Bronchial epithelial cell (primary cell): Measurements from ENCODE around the gene CMKLR1. TPM values are rescaled to one million over a fixed set of nuclear protein-coding genes. Genes with fewer than 3 reads are reported as not detected.

Source experiments
- DNase-seq: peaks from one replicate; pipeline ENCODE4 v3.0.0-alpha.2; 2010; ENCODE audit warnings: low read depth
- FAIRE-seq: peaks from 2 replicates; lab custom pipeline; 2011; peaks lifted over from hg19 to GRCh38; lab: Jason Lieb, UNC
- H3K27me3 ChIP-seq: 2 replicates; pipeline ENCODE4 v1.5.1; 2011; ENCODE audit warnings: low read length; ENCODE audit not compliant: control insufficient read depth, insufficient read depth
- H3K36me3 ChIP-seq: 2 replicates; pipeline ENCODE4 v1.5.1; 2011; ENCODE audit warnings: low read length; ENCODE audit not compliant: control insufficient read depth, insufficient read depth
- H3K4me3 ChIP-seq: 2 replicates; pipeline ENCODE4 v1.5.1; 2011; ENCODE audit warnings: mild to moderate bottlenecking, low read depth, low read length, control low read depth
- total RNA-seq: library from RNA; depleted of rRNA; stranded (reverse); fragments of >200 nt; gene quantifications from 2 replicates; pipeline ENCODE4 v1.2.1, GENCODE V29; 2014
- TF ChIP-seq, protein P1 (sequence below): IDR thresholded peaks from 2 replicates; pipeline ENCODE4 v1.5.1; 2011; ENCODE audit warnings: mild to moderate bottlenecking, moderate library complexity, low read length, control low read depth, inconsistent platforms; ENCODE audit not compliant: insufficient read depth, severe bottlenecking

CMKLR1 gene
- total RNA-seq, 1 donor from 2014 or later = not detected

DNA sequence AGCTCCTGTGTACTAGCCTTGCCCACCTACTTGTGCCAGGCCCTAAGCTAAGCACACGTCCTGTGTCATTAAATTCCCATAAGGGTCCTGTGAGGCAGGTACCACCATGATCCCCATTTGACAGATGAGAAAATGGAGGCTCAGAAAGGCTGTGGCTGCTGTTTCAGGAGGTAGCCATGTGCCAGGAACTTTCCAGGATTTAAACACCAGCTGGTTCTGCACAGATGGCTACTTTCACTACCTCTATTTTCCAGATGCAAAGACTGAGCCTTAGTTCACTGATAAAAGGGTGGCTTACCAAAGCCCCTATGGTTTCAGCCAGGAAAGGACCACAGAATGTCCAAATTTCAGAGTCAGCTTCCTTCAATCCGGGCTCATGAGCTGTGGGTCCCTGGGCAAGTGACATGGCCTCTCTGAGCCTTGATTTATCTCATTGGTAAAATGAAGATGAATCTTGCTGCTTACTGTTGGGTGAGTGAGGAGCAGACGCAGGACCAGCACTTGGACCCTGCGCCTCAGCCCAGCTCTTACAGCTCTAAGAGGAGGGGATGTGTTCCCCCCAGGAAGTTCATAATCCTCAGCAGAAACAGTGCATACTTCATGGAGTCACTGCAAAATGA is 23.5 kb downstream of the CMKLR1 start:
- no peaks in the 10 kb centered on the region for H3K27me3 ChIP-seq
- DNase-seq (no peak), FAIRE-seq (no peak)
- H3K4me3 ChIP-seq = no peak overlapping the region
- TF ChIP-seq, protein P1, sequence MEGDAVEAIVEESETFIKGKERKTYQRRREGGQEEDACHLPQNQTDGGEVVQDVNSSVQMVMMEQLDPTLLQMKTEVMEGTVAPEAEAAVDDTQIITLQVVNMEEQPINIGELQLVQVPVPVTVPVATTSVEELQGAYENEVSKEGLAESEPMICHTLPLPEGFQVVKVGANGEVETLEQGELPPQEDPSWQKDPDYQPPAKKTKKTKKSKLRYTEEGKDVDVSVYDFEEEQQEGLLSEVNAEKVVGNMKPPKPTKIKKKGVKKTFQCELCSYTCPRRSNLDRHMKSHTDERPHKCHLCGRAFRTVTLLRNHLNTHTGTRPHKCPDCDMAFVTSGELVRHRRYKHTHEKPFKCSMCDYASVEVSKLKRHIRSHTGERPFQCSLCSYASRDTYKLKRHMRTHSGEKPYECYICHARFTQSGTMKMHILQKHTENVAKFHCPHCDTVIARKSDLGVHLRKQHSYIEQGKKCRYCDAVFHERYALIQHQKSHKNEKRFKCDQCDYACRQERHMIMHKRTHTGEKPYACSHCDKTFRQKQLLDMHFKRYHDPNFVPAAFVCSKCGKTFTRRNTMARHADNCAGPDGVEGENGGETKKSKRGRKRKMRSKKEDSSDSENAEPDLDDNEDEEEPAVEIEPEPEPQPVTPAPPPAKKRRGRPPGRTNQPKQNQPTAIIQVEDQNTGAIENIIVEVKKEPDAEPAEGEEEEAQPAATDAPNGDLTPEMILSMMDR = no peak
- H3K36me3 ChIP-seq = no peaks in the 10 kb centered on the region

DNA sequence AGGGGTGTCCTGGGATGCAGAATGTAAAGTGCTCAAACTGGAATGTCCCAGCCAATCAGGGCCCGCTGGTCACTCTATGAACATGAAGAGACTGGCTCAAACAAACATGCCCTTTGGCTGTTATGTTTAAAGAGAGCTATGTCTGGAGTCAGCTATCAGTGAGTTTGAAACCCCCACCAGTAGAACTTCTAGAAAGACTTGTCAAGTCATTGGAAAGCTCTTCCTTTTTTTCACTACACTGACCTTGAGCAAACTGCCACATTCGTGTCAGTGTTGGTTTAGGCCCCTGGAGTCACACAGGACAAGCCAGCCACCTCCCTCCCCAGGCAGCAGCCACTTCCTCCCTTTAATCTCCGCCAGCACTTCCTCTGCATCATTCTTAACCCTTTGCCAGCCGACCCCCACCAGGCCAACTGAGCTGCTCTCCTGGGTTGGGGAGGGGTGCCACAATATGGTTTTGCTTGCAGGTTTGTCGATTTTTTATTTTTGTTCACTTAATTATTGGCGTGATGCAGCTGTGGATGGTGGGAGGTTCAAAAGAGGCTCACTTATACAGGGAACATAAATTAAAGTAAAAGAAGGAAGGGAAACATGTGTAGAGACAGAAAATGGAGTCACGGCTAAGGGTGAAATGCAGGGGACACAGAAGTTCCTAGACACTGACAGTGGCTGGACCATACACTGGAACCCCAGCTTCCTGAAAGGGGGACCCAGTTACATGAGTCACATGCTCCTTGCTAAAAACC is 25.3 kb downstream of the CMKLR1 start:
- DNase-seq (no peak), FAIRE-seq (no peak)
- Histone ChIP-seq H3K4me3 (no peak overlapping the region), H3K27me3 (no peaks in the 10 kb centered on the region), H3K36me3 (no peaks in the 10 kb centered on the region)
- TF ChIP-seq, protein P1 = no peak

DNA sequence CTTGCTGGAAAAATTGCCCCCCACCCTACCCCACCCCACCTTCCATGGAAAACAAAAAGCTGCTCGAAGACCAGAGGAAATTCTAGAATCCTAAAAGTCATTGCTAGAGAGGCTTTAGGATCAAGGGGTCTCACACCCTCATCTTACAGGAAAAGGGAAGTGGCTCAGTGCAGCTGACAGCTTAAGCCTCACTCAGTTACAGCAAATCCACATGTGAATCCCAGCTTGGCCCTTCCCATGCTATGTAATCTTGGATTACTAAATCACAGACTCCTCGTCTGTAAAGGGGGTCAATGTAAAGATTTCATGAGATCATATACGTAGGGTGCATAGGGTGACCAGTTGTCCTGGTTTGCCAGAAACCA is 25.9 kb downstream of the CMKLR1 start:
- Histone ChIP-seq H3K4me3 (no peak overlapping the region), H3K36me3 (no peaks in the 10 kb centered on the region), H3K27me3 (no peaks in the 10 kb centered on the region)
- FAIRE-seq (no peak), DNase-seq (no peak)
- TF ChIP-seq, protein P1 = no peak

DNA sequence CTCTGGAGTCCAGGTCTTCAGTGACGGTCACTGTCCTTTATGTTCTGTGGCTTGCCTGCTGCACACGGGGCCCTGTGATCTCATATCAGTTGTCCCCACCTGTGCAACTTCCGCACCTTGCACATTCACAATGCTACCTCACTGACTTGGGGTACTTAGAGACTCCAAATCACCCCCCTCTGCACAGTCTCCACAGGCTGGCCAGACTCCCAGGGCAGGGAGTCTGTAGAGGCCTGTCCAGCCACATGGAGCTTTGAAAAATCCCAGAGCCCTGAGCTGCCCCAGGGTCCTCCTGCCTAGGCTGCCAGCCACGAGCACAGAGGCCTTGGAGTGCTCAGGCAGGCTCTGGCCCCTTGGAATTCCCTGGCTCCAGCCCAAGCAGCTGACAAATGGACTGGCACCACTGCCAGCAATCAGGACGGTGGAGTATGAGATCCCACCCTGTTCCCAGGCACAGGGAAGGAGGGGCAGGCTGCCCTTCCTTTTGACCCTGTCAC is 26.4 kb downstream of the CMKLR1 start:
- FAIRE-seq (no peak), DNase-seq (no peak)
- H3K27me3 ChIP-seq = no peaks in the 10 kb centered on the region
- no peak overlapping the region for H3K4me3 ChIP-seq
- no peaks in the 10 kb centered on the region for H3K36me3 ChIP-seq
- TF ChIP-seq, protein P1 = no peak

DNA sequence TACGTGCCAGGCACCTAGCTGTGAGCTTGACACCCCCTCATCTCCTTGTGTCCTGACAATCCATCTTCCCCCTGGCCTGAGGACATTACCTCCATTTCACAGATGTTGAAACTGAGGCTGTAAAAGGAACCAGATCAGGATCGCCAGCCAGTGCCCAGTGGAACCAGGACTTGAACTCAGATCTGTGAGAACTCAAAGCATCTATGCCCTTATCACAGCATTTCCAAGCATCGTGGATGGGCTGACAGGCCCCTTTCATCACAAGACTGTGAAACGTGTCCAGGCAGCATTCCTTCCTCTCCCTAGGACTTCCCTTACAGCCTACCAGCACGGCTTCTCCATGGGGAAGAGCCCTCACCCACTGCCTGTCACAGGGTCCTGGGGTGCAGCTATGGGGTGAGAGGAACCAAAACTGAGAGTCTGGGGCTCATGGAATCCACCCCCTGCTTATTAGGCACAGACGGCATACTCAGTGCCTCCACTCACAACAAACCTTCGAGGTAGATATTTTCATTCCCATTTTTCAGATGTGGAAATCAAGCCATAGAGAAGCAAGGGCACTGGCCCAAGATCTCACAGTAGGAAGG is 26.9 kb downstream of the CMKLR1 start:
- TF ChIP-seq, protein P1 = no peak
- FAIRE-seq = no peak

More for the DNA sequence above, 26.9 kb downstream of the CMKLR1 start:
- H3K4me3 ChIP-seq = no peak overlapping the region
- no peaks in the 10 kb centered on the region for H3K27me3 ChIP-seq
- no peaks in the 10 kb centered on the region for H3K36me3 ChIP-seq
- no peak for DNase-seq
